Stimulated activated CD4-positive, alpha-beta T cell treated with anti-CD3 and anti-CD28 coated beads, TNF-alpha, amount 100 ng/mL, for 48 hours (primary cell): ENCODE data around the gene PATL2.
"Not testable (repeated sequence)": the region's sequence is repeated elsewhere in the genome, so short reads cannot be mapped to it uniquely, and the experiment has no call there.

Source experiments
- DNase-seq, 3 donors: peaks; one replicate each; pipeline ENCODE4 v3.0.0-alpha.2; 2020; ENCODE audit warnings: low read depth in 3 of 3

Gene PATL2

DNA sequence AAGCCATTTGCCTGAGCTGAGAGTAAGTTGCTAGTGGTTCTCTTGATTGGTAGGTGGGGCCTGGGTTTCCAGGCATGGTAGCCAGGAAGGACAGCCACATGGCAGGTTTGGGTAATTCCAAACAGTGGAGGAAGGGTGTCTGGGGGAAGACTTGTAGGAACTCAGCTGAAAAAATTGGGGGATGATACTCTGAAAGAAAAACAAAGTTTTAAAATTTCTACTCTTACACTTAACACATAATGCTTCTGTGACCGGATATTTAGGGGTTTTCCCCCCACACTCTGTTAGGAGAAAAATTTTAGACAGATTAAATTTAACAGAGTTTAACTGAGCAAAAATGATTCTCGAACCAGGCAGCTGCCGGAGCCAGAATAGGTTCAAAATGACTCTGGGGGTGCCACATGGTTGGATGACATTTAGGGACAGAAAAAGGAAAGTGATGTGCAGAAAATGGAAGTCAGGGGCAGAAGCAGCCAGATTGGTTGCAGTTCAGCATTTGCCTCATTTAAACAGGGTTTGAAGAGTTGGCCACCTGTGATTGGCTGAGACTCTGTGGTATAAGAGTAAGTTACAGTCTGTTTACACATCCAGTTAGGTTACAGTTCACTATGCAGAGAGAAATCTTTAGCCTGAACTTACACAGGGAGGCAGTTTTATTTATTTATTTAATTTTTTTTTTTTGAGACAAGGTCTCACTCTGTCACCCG is 8.3 kb upstream of the PATL2 start:
- DNase-seq, result peak in 2 of 3 donors; percentile 54 to 71

DNA sequence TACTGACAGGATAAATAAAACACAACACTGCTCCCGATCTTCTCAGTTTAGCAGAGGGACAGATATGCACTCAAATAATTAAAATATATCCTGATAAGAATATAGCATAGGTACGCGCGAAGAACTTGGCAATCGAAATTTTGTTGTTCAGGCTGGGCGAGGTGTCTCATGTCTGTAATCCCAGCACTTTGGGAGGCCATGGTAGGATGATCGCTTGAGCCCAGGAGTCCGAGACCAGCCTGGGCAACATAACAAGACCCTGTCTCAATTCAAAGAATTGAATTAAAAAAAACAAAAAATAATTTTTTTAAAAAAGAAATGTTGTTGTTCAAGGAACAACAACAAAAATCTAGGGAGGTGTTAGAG is 7.8 kb upstream of the PATL2 start:
- no peak for DNase-seq

DNA sequence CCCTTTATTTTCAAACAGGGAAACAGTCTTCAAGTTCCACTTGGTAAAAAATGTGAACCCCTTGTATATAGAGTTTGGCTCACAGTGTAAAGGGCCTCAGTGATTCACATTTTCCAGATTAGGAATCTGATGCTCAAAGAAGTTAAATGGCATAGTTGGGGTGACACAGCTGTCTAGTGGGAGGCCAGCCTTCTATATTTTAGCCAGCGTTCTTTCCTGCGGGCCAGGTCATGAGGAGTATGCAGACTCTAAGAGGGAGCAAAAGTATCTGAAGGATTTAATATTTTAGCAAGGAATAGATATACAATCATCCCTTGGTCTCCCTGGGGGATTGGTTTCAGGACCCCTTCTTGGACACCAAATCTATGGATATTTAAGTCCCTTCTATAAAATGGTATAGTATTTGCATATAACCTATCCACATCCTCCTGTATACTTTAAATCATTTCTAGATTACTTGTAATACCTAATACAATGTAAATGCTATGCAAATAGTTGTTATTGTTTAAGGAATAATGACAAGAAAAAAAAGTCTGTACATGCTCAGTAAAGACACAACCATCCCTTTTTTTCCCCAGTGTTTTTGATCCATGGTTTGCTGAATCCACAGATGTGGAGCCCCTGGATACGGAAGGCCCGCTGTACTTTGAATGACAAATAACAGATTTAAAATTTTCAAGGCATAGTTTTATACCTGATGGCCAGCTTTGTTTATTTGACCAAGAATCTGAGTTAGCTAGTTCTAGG is 7.2 kb upstream of the PATL2 start:
- no peak for DNase-seq

DNA sequence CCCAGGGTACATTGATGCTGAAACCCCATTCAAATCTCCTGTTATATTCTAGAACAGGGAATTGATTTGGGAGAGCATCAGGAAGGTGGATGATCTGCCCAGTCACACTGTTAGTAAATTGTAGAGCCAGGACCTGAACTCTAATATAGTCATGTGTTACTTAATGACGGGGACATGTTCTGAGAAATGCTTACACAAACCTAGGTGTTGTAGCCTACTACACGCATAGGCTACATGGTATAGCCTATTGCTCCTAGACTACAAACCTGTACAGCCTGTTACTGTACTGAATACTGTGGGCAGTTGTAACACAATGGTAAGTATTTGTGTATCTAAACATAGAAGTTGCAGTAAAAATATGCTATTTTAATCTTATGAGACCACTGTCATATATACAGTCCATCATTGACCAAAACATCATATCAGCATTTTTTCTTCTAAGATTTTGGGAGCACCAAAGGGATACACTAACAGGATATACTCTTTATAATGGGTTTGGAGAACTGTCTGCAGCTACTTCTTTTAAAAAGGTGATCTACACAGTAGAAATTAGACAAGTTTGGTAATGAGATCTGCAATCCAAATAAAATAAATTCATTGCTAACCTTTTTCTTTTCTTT is 6.0 kb upstream of the PATL2 start:
- no peak for DNase-seq

DNA sequence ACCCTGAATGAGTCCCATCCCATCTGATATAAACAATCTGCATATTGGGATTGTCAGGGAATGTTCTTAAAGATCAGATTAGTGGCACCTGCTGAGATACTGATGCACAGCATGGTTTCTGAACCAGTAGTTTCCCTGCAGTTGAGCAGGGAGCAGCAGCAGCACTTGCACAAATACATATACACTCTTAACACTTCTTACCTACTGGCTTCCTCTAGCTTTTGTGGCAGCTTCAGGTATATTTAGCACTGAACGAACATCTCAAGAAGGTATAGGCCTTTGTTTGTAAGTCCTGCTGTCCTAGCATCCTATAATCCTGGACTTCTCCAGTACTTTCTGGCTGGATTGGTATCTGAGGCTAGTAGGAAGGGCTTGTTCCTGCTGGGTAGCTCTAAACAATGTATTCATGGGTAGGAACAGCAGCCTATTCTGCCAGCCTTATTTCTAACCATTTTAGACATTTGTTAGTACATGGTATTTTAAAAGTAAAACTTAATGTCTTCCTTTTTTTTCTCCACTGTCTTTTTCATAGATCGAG is 4.7 kb upstream of the PATL2 start:
- no peak for DNase-seq

DNA sequence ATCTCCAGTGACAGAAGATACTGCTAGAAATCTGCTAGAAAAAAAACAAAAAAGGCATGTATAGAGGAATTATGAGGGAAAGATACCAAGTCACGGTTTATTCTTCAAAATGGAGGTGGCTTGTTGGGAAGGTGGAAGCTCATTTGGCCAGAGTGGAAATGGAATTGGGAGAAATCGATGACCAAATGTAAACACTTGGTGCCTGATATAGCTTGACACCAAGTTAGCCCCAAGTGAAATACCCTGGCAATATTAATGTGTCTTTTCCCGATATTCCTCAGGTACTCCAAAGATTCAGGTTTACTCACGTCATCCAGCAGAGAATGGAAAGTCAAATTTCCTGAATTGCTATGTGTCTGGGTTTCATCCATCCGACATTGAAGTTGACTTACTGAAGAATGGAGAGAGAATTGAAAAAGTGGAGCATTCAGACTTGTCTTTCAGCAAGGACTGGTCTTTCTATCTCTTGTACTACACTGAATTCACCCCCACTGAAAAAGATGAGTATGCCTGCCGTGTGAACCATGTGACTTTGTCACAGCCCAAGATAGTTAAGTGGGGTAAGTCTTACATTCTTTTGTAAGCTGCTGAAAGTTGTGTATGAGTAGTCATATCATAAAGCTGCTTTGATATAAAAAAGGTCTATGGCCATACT is 4.1 kb upstream of the PATL2 start:
- no peak for DNase-seq

DNA sequence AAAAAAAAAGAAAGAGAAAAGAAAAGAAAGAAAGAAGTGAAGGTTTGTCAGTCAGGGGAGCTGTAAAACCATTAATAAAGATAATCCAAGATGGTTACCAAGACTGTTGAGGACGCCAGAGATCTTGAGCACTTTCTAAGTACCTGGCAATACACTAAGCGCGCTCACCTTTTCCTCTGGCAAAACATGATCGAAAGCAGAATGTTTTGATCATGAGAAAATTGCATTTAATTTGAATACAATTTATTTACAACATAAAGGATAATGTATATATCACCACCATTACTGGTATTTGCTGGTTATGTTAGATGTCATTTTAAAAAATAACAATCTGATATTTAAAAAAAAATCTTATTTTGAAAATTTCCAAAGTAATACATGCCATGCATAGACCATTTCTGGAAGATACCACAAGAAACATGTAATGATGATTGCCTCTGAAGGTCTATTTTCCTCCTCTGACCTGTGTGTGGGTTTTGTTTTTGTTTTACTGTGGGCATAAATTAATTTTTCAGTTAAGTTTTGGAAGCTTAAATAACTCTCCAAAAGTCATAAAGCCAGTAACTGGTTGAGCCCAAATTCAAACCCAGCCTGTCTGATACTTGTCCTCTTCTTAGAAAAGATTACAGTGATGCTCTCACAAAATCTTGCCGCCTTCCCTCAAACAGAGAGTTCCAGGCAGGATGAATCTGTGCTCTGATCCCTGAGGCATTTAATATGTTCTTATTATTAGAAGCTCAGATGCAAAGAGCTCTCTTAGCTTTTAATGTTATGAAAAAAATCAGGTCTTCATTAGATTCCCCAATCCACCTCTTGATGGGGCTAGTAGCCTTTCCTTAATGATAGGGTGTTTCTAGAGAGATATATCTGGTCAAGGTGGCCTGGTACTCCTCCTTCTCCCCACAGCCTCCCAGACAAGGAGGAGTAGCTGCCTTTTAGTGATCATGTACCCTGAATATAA is 2.2 kb upstream of the PATL2 start:
- DNase-seq, result no peak

GRCh38 chr15:44712346-44713005 is 1.4 kb upstream of the PATL2 start:
- peak in 1 of 3 donors; percentile 46 for DNase-seq

GRCh38 chr15:44711743-44712345 is 721 bp upstream of the PATL2 start:
- DNase-seq, result no peak

DNA sequence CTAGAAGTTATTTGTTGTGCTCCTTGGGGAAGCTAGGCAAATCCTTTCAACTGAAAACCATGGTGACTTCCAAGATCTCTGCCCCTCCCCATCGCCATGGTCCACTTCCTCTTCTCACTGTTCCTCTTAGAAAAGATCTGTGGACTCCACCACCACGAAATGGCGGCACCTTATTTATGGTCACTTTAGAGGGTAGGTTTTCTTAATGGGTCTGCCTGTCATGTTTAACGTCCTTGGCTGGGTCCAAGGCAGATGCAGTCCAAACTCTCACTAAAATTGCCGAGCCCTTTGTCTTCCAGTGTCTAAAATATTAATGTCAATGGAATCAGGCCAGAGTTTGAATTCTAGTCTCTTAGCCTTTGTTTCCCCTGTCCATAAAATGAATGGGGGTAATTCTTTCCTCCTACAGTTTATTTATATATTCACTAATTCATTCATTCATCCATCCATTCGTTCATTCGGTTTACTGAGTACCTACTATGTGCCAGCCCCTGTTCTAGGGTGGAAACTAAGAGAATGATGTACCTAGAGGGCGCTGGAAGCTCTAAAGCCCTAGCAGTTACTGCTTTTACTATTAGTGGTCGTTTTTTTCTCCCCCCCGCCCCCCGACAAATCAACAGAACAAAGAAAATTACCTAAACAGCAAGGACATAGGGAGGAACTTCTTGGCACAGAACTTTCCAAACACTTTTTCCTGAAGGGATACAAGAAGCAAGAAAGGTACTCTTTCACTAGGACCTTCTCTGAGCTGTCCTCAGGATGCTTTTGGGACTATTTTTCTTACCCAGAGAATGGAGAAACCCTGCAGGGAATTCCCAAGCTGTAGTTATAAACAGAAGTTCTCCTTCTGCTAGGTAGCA is 657 bp downstream of the PATL2 start:
- no peak for DNase-seq

- DNase-seq, result no peak
Measured at GRCh38 chr15:44706946-44707636, 4.0 kb downstream of the PATL2 start.

GRCh38 chr15:44706401-44706800 is 4.7 kb downstream of the PATL2 start:
- no peak for DNase-seq

DNA sequence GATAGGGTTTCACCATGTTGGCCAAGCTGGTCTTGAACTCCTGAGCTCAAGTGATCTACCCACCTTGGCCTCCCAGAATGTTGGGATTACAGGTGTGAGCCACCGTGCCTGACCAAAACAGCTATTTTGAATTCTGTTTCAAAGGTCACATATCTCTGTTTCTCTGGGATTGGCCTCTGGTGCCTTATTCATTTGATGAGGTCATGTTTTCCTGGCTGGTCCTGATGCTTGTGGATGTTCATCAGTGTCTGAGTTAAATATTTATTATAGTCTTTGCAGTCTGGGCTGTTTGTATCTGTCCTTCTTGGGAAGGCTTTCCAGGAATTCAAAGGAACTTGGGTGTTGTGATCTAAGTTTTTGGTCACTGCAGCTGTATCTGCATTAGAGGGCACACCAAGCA is 5.1 kb downstream of the PATL2 start:
- no peak for DNase-seq

GRCh38 chr15:44700676-44701075 is 10.4 kb downstream of the PATL2 start:
- DNase-seq, result not testable (repeated sequence)

GRCh38 chr15:44698641-44699040 is 12.5 kb downstream of the PATL2 start:
- no peak for DNase-seq

GRCh38 chr15:44697014-44697413 is 14.1 kb downstream of the PATL2 start:
- DNase-seq, result no peak

DNA sequence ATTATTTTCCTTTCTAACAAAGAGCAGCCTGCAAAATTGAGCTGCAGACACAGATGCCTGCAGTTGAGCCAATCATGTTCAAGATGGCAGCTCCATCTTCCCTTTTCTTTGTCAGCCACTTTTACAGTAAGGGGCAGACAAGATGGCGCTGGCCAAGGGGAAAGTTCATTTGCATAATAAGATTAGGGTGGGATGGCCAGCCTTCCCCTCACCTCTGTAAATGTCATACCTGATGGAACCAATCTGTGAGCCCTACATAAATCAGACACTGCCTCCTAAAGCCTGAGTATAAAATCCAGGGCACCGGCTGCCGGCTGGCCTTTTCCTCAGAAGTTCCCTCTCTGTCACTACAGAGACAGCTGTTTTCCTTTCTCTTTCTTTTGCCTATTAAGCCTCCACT is 15.8 kb downstream of the PATL2 start:
- no peak for DNase-seq

DNA sequence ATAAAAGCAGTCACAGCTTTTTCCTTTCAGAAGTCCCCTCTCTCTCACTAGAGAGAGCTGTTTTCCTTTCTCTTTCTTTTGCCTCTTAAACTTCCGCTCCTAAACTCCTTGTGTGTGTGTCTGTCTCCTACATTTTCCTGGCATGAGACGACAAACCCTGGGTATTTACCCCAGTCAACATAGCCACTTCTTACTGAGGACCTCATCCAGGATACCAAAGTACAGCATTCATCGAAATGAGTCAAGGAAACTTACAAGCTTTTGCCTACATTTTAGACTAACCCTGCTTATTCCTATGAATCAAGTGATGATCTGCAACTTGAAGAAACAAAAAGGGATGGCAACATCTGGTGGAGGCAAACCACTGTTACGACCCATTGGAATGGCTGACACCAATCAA is 16.7 kb downstream of the PATL2 start:
- no peak for DNase-seq

DNA sequence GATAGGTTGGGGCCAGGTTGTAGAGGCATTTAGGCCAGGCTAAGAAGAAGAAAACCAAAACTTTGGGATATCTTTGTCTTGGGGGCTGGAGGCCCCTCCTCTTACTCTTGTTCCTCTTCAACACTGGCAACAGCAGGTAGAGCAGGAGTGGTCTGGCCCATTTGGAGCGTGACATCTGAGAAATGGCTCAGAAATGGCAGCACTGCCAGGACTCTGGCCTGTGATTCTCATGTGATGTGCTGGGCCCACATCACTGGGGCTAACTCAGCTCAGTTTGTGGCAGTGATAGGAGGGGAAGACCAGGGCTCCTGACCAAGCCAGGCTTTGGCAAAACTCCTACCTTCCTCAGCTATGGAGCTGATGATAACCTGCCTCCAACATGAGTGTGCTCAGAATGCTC is 18.5 kb downstream of the PATL2 start:
- no peak for DNase-seq
